Omental fat pad (tissue), 4 donors: Measurements from ENCODE around the gene LPAR6. TPM values are rescaled to one million over a fixed set of nuclear protein-coding genes. Genes with fewer than 3 reads are reported as not detected.
"Not testable (repeated sequence)": the region's sequence is repeated elsewhere in the genome, so short reads cannot be mapped to it uniquely, and the experiment has no call there.

Experiments
- ATAC-seq: fragments of 150-250 bp; one replicate; pipeline ENCODE4 v1.9.1; 2016; ENCODE audit warnings: mild to moderate bottlenecking, moderate library complexity; ENCODE audit not compliant: low FRiP score
- DNase-seq: peaks from one replicate; pipeline ENCODE4 v3.0.0-alpha.2; 2019; ENCODE audit warnings: low spot score
- total RNA-seq, 4 donors: library from RNA; depleted of rRNA; stranded (reverse); fragments of >200 nt; gene quantifications; one replicate each; pipeline ENCODE4 v1.1.0, GENCODE V29; 2016
- TF ChIP-seq, protein P1 (sequence below), 3 donors: fragments of 450-650 bp; IDR thresholded peaks; one replicate each; pipeline ENCODE4 v1.5.1; 2016 to 2017; ENCODE audit warnings: antibody characterized with exemption in 3 of 3, mild to moderate bottlenecking in 3 of 3, moderate library complexity in 2 of 3

Gene LPAR6, protein sequence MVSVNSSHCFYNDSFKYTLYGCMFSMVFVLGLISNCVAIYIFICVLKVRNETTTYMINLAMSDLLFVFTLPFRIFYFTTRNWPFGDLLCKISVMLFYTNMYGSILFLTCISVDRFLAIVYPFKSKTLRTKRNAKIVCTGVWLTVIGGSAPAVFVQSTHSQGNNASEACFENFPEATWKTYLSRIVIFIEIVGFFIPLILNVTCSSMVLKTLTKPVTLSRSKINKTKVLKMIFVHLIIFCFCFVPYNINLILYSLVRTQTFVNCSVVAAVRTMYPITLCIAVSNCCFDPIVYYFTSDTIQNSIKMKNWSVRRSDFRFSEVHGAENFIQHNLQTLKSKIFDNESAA
- total RNA-seq: 10 to 100 TPM; 19.0 to 87.6 (median 33.4) TPM

DNA sequence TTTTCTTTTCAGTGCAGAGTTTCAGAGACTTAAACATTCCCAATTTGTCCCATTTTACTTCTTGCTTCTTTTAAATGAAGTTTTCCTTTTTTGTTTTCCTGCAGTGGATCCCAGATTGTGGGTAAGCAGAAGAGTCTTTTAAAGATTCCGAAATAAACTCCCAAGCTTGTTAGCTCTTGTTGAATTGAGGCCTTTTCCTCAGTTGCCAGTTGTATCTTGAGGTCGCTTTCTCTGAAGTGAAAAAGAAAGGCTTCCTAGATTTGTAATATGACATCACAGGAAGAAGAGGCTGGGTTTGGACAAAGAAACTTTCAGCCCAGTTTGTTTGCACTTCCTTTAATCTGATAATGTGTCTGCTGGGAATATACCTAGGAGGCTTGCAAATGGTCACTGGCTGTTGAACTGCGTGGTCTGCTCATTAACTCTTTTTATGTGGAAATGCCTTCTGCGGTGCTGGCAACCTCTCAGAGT, at the start of gene LPAR6:
TSS of gene LPAR6 (minus strand) at position 233 of the 471 bp plus-strand sequence. CDS start 690 bp downstream, outside the sequence.
- TF ChIP-seq, protein P1, sequence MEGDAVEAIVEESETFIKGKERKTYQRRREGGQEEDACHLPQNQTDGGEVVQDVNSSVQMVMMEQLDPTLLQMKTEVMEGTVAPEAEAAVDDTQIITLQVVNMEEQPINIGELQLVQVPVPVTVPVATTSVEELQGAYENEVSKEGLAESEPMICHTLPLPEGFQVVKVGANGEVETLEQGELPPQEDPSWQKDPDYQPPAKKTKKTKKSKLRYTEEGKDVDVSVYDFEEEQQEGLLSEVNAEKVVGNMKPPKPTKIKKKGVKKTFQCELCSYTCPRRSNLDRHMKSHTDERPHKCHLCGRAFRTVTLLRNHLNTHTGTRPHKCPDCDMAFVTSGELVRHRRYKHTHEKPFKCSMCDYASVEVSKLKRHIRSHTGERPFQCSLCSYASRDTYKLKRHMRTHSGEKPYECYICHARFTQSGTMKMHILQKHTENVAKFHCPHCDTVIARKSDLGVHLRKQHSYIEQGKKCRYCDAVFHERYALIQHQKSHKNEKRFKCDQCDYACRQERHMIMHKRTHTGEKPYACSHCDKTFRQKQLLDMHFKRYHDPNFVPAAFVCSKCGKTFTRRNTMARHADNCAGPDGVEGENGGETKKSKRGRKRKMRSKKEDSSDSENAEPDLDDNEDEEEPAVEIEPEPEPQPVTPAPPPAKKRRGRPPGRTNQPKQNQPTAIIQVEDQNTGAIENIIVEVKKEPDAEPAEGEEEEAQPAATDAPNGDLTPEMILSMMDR (IDR thresholded peaks at IDR 0.05): no peak
- DNase-seq: no peak
- peak; percentile 73 for ATAC-seq

DNA sequence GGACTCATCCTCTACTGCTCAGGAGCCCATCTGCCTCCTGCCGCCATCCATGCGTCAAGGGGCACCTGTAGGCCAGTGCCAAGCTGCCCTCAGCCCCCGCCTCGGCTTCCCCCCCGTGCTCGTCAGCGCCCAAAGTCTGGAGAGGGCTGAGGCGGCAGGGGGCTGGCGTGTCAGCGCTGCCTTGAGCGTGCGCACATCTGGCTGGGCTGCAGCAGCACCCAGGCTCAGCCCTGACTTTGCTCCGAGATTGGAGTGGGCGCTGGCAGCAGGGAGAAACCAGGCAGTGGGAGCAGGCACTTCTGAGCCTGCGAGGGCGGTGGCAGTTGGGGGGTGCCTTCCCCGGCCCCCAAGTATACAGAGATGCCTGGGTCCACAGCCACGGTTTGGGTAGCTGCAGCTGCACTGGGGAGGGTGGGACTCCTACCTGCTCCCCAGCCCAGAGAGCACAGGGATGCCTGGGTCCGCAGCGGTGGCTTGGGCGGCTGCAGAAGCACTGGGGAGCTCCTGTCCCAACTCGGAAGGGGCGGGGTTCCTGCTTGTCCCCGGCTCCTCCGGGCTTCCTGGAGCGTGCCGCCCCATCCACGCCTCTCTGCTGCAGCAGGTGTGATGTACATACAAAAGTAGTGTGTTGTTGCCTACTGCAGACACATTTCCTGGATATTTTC, 44.8 kb upstream of the LPAR6 start:
- ATAC-seq (no peak), DNase-seq (no peak)
- TF ChIP-seq, protein P1 (IDR thresholded peaks at IDR 0.05): no peak

DNA sequence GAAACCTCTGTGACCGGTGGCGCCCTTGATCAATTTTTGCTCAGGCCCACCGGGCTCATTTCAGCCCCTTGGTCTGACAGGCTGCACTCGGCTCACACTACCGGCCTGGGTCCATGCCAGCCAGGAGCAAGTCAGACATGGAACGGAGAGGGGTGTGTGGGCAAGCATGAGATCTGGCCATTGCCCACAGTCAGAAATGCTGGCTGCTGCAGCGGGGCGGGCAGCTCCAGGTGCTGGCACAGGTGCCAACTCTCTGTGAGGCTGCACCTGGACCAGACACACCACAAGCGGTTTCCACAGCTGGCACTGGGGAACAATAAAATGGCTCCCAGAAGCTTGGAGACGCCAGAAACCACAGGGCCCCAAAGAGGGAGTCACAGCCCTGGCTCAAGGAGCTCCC, 43.6 kb upstream of the LPAR6 start:
- no peak for ATAC-seq
- TF ChIP-seq, protein P1 (IDR thresholded peaks at IDR 0.05): no peak
- no peak for DNase-seq

DNA sequence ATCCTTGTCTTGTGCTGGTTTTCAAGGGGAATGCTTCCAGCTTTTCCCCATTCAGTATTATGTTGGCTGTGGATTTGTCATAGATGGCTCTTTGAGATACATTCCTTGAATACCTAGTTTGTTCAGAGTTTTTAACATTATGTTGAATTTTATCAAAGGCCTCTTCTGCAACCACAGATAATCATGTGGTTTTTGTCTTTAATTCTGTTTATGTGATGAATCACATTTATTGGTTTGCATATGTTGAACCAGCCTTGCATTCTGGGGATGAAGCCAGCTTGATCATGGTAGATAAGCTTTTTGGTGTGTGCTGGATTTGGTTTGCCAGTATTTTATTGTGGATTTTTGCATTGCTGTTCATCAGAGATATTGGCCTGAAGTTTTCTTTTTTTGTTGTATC, 38.3 kb upstream of the LPAR6 start:
- DNase-seq, ATAC-seq: not testable (repeated sequence)

DNA sequence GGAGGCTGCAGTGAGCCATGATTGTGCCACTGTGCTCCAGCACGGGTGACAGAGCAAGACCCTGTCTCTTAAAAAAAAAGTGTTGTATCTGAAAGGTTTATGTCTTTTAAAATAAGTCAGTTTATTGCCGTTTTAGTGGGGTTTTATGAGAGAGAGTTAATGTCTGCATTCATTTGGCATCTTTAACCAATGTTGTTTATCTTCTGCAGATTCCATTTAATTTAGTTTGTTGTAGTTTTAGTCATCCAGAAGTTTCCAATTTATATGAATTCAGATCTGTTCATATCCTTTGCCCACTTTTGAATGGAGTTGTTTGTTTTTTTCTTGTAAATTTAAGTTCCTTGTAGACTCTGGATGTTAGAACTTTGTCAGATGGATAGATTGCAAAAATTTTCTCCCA, 36.7 kb upstream of the LPAR6 start:
- no peak for DNase-seq
- TF ChIP-seq, protein P1 (IDR thresholded peaks at IDR 0.05): no peak
- no peak for ATAC-seq

DNA sequence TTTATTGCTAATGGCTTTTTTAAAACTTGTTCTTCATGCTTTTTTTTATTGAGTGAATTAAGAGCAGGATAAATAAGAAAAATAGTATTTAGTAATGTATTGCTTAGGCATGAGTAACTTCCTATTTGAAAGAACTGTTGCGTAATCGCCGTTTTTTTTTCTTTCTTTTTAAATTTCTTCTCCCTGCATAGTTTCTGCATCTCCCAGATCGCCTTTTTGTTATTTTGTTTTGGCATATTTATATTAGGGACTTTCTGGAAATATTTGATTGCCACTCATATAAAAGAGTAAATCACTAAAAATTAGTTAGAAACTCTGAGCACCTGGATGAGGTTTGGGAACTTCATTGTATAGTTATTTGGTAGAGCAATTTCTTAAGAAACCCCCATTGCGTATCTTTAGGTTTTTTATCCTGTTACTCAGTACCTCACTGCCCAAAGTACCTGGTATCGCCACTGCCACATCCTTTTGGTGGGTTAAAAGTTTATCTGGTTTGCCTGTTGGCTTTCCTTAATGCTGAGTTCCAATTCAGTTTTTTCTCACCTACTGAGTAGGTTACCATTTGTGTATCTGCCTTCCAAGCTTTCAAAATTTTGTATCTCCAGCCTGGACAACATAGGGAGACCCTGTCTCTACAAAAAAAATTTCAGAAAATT, 36.2 kb upstream of the LPAR6 start:
- ATAC-seq (no peak), DNase-seq (no peak)
- TF ChIP-seq, protein P1 (IDR thresholded peaks at IDR 0.05): no peak

DNA sequence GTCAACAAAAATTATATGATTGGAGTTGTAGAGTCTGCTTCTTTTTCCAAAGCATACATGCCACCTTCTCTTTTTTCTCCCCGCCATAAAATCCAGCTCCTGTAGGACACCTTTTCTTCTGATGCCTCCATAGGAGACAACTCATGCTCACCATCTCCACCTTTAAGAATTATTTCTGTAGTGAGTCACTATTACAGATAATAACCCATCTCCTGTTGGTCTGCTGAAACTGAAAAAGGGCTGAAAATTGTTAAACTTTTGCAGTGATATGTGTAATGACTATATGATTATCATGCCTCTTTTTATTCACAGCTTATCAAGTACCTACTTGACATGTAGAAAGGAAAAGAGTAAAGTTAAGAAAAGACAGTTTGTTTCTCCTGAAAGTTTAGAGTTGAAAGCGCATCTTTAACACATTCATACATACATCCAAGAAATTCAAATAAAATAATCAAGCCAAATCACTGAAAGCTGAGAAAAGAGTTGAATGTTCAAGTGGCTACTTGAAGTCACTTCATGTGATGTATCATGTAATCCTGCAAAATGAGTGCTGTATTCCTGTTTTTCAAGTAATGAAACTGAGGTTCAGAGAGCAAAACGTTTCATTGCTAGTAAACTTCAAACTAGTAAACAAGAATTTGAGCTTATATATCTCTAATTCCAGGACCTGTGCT, 35.5 kb upstream of the LPAR6 start:
- peak; percentile 50 for ATAC-seq
- TF ChIP-seq, protein P1 (IDR thresholded peaks at IDR 0.05): no peak
- DNase-seq: no peak
